Measurements from ENCODE around the gene RNF149. TPM values are rescaled to one million over a fixed set of nuclear protein-coding genes. Genes with fewer than 3 reads are reported as not detected.

Gene RNF149
- total RNA-seq, 2 experiments from 2014 or later: 48.7 to 53.2 TPM

- ATAC-seq (no peak), DNase-seq (no peak)
- Mint-ChIP-seq H3K4me1 (ENCODE audit: low read depth) (peaks cover 47% of the 10 kb centered on the region), H3K27ac (peak overlapping the region; percentile 53), H3K36me3 (ENCODE audit: low read depth) (peaks cover 29% of the 10 kb centered on the region), H3K27me3 (no peaks in the 10 kb centered on the region), H3K4me3 (no peak overlapping the region), H3K9me3 (no peaks in the 10 kb centered on the region)
- CTCF ChIA-PET: interaction anchor here (1.0 to 1.3 kb wide), 2 partner anchors 9 to 46 kb away, joined by 3 to 7 read pairs; no protein-coding TSS in a partner anchor
- POLR2A ChIA-PET: interaction anchor here (0.7 kb wide), 1 partner anchor 396 kb away, joined by 3 read pairs; no protein-coding TSS in a partner anchor
- intact Hi-C loops (cut with micrococcal nuclease): no loop called here
- no peak for TF ChIP-seq CTCF (IDR thresholded peaks at IDR 0.05)
Observed at GRCh38 chr2:101295895-101296294, 12.6 kb downstream of the RNF149 start.

GRCh38 chr2:101294861-101295260 lies 13.6 kb downstream of the RNF149 start:
- Mint-ChIP-seq H3K9me3 (no peaks in the 10 kb centered on the region), H3K4me3 (no peak overlapping the region), H3K27me3 (no peaks in the 10 kb centered on the region), H3K4me1 (ENCODE audit: low read depth) (peaks cover 39% of the 10 kb centered on the region), H3K27ac (no peak overlapping the region), H3K36me3 (ENCODE audit: low read depth) (peaks cover 30% of the 10 kb centered on the region)
- DNase-seq: no peak
- TF ChIP-seq CTCF (IDR thresholded peaks at IDR 0.05): no peak
- no peak for ATAC-seq
- ChIA-PET POLR2A (no interaction called here), CTCF (no interaction called here)
- intact Hi-C loops (cut with micrococcal nuclease): no loop called here

GRCh38 chr2:101293544-101293943 lies 15.0 kb downstream of the RNF149 start:
- no peak for TF ChIP-seq CTCF (IDR thresholded peaks at IDR 0.05)
- ATAC-seq (no peak), DNase-seq (no peak)
- no peaks in the 10 kb centered on the region for H3K9me3 Mint-ChIP-seq
- intact Hi-C loops (cut with micrococcal nuclease): no loop called here
- no peak overlapping the region for H3K27ac Mint-ChIP-seq
- H3K36me3 Mint-ChIP-seq (ENCODE audit: low read depth): peaks cover 27% of the 10 kb centered on the region
- ChIA-PET CTCF (no interaction called here), POLR2A (interaction anchor here (0.8 kb wide), 2 partner anchors 14 to 40 kb away, joined by 4 read pairs; no protein-coding TSS in a partner anchor)
- H3K4me1 Mint-ChIP-seq (ENCODE audit: low read depth): peaks cover 28% of the 10 kb centered on the region
- no peak overlapping the region for H3K4me3 Mint-ChIP-seq
- H3K27me3 Mint-ChIP-seq: no peaks in the 10 kb centered on the region

GRCh38 chr2:101291973-101292372 lies 16.5 kb downstream of the RNF149 start:
- Mint-ChIP-seq H3K27me3 (no peaks in the 10 kb centered on the region), H3K36me3 (ENCODE audit: low read depth) (peaks cover 30% of the 10 kb centered on the region), H3K4me1 (ENCODE audit: low read depth) (peaks cover 17% of the 10 kb centered on the region), H3K27ac (no peak overlapping the region), H3K4me3 (no peak overlapping the region), H3K9me3 (no peaks in the 10 kb centered on the region)
- ChIA-PET POLR2A (no interaction called here), CTCF (no interaction called here)
- no peak for ATAC-seq
- DNase-seq: no peak
- intact Hi-C loops (cut with micrococcal nuclease): no loop called here
- TF ChIP-seq CTCF (IDR thresholded peaks at IDR 0.05): no peak

- Mint-ChIP-seq H3K4me3 (no peak overlapping the region), H3K36me3 (ENCODE audit: low read depth) (peaks cover 35% of the 10 kb centered on the region), H3K27me3 (no peaks in the 10 kb centered on the region), H3K9me3 (no peaks in the 10 kb centered on the region), H3K4me1 (ENCODE audit: low read depth) (peaks cover 8% of the 10 kb centered on the region), H3K27ac (no peak overlapping the region)
- ATAC-seq: no peak
- ChIA-PET CTCF (no interaction called here), POLR2A (no interaction called here)
- no peak for DNase-seq
- intact Hi-C loops (cut with micrococcal nuclease): no loop called here
- TF ChIP-seq CTCF (IDR thresholded peaks at IDR 0.05): no peak
Observed at GRCh38 chr2:101290711-101291110, 17.8 kb downstream of the RNF149 start.
